ENCODE data around the gene EDN1.

EDN1 gene

GRCh38 chr6:12293931-12294807, 4.0 kb downstream of the EDN1 start:
- H3K27me3 ChIP-seq (replicated peaks in 2 of 5; ENCODE audit: control insufficient read depth in 4 of 5, insufficient read depth in 5 of 5, low read length in 4 of 5) = peaks cover 0 to 7% (median 4%) of the 10 kb centered on the region in 5 experiments
- CTCF ChIA-PET = interaction anchor here (1.2 kb wide), 1 partner anchor 93 kb away, joined by 3 read pairs; no protein-coding TSS in a partner anchor
- WGBS (ENCODE audit: insufficient coverage) = 93% methylated on average over 7 of the region's 7 CpGs
- H3K4me3 ChIP-seq (ENCODE audit: control insufficient read depth in 1 of 7, extremely low read depth in 1 of 7, insufficient read depth in 4 of 7, low read depth in 2 of 7, low read length in 6 of 7) = no peak overlapping the region
- H3K4me1 ChIP-seq (ENCODE audit: control extremely low read depth in 1 of 4, control insufficient read depth in 4 of 4, insufficient read depth in 4 of 4, low read length in 3 of 4) = peaks cover 8 to 29% (median 12%) of the 10 kb centered on the region in 4 experiments
- no peaks in the 10 kb centered on the region for H3K36me3 ChIP-seq (ENCODE audit: control insufficient read depth in 4 of 4, insufficient read depth in 4 of 4, low read length in 3 of 4)
- no peak overlapping the region for H3K27ac ChIP-seq (ENCODE audit: insufficient read depth in 1 of 2, low read depth in 1 of 2, low read length in 2 of 2, poor library complexity in 1 of 2, severe bottlenecking in 2 of 2)
- DNase-seq = no peak
- POLR2A ChIA-PET = no interaction called here
- no peaks in the 10 kb centered on the region for H3K9me3 ChIP-seq (ENCODE audit: control extremely low read depth in 1 of 5, control insufficient read depth in 4 of 5, insufficient read depth in 2 of 5, low read depth in 1 of 5, low read length in 4 of 5)

GRCh38 chr6:12294851-12295536, 4.8 kb downstream of the EDN1 start:
- POLR2A ChIA-PET = no interaction called here
- 100% methylated on average over 2 of the region's 3 CpGs for WGBS (ENCODE audit: insufficient coverage)

GRCh38 chr6:12295558-12296254, 5.5 kb downstream of the EDN1 start:
- no peak overlapping the region for H3K4me3 ChIP-seq (ENCODE audit: control insufficient read depth in 1 of 7, extremely low read depth in 1 of 7, insufficient read depth in 4 of 7, low read depth in 2 of 7, low read length in 6 of 7)
- ChIA-PET CTCF (no interaction called here), POLR2A (no interaction called here)
- H3K36me3 ChIP-seq (ENCODE audit: control insufficient read depth in 4 of 4, insufficient read depth in 4 of 4, low read length in 3 of 4) = no peaks in the 10 kb centered on the region
- no peak for DNase-seq
- H3K27ac ChIP-seq (ENCODE audit: insufficient read depth in 1 of 2, low read depth in 1 of 2, low read length in 2 of 2, poor library complexity in 1 of 2, severe bottlenecking in 2 of 2) = no peak overlapping the region
- H3K9me3 ChIP-seq (ENCODE audit: control extremely low read depth in 1 of 5, control insufficient read depth in 4 of 5, insufficient read depth in 2 of 5, low read depth in 1 of 5, low read length in 4 of 5) = no peaks in the 10 kb centered on the region
- 97% methylated on average over 11 of the region's 14 CpGs for WGBS (ENCODE audit: insufficient coverage)
- H3K4me1 ChIP-seq (ENCODE audit: control extremely low read depth in 1 of 4, control insufficient read depth in 4 of 4, insufficient read depth in 4 of 4, low read length in 3 of 4) = peaks cover 0 to 19% (median 1%) of the 10 kb centered on the region in 4 experiments
- peaks cover 0 to 7% (median 4%) of the 10 kb centered on the region in 5 experiments for H3K27me3 ChIP-seq (replicated peaks in 2 of 5; ENCODE audit: control insufficient read depth in 4 of 5, insufficient read depth in 5 of 5, low read length in 4 of 5)

More at GRCh38 chr6:12294851-12295536, 4.8 kb downstream of the EDN1 start:
- no peak overlapping the region for H3K27ac ChIP-seq (ENCODE audit: insufficient read depth in 1 of 2, low read depth in 1 of 2, low read length in 2 of 2, poor library complexity in 1 of 2, severe bottlenecking in 2 of 2)
- H3K4me1 ChIP-seq (ENCODE audit: control extremely low read depth in 1 of 4, control insufficient read depth in 4 of 4, insufficient read depth in 4 of 4, low read length in 3 of 4) = peaks cover 4 to 23% (median 7%) of the 10 kb centered on the region in 4 experiments
- no peak for DNase-seq
- peaks cover 0 to 7% (median 4%) of the 10 kb centered on the region in 5 experiments for H3K27me3 ChIP-seq (replicated peaks in 2 of 5; ENCODE audit: control insufficient read depth in 4 of 5, insufficient read depth in 5 of 5, low read length in 4 of 5)
- H3K9me3 ChIP-seq (ENCODE audit: control extremely low read depth in 1 of 5, control insufficient read depth in 4 of 5, insufficient read depth in 2 of 5, low read depth in 1 of 5, low read length in 4 of 5) = no peaks in the 10 kb centered on the region
- H3K4me3 ChIP-seq (ENCODE audit: control insufficient read depth in 1 of 7, extremely low read depth in 1 of 7, insufficient read depth in 4 of 7, low read depth in 2 of 7, low read length in 6 of 7) = no peak overlapping the region
- CTCF ChIA-PET = interaction anchor here (1.2 kb wide), 1 partner anchor 94 kb away, joined by 3 read pairs; no protein-coding TSS in a partner anchor
- no peaks in the 10 kb centered on the region for H3K36me3 ChIP-seq (ENCODE audit: control insufficient read depth in 4 of 4, insufficient read depth in 4 of 4, low read length in 3 of 4)

GRCh38 chr6:12296255-12296573, 6.1 kb downstream of the EDN1 start:
- H3K27ac ChIP-seq (ENCODE audit: insufficient read depth in 1 of 2, low read depth in 1 of 2, low read length in 2 of 2, poor library complexity in 1 of 2, severe bottlenecking in 2 of 2) = no peak overlapping the region
- CTCF ChIA-PET = no interaction called here
- H3K9me3 ChIP-seq (ENCODE audit: control extremely low read depth in 1 of 5, control insufficient read depth in 4 of 5, insufficient read depth in 2 of 5, low read depth in 1 of 5, low read length in 4 of 5) = no peaks in the 10 kb centered on the region
- POLR2A ChIA-PET = no interaction called here
- peaks cover 0 to 7% (median 4%) of the 10 kb centered on the region in 5 experiments for H3K27me3 ChIP-seq (replicated peaks in 2 of 5; ENCODE audit: control insufficient read depth in 4 of 5, insufficient read depth in 5 of 5, low read length in 4 of 5)
- WGBS (ENCODE audit: insufficient coverage) = 100% methylated on average over 3 of the region's 5 CpGs
- no peak for DNase-seq
- H3K36me3 ChIP-seq (ENCODE audit: control insufficient read depth in 4 of 4, insufficient read depth in 4 of 4, low read length in 3 of 4) = no peaks in the 10 kb centered on the region
- H3K4me3 ChIP-seq (ENCODE audit: control insufficient read depth in 1 of 7, extremely low read depth in 1 of 7, insufficient read depth in 4 of 7, low read depth in 2 of 7, low read length in 6 of 7) = no peak overlapping the region
- H3K4me1 ChIP-seq (ENCODE audit: control extremely low read depth in 1 of 4, control insufficient read depth in 4 of 4, insufficient read depth in 4 of 4, low read length in 3 of 4) = peaks cover 0 to 13% (median 0%) of the 10 kb centered on the region in 4 experiments

- Histone ChIP-seq H3K4me1 (ENCODE audit: control extremely low read depth in 1 of 4, control insufficient read depth in 4 of 4, insufficient read depth in 4 of 4, low read length in 3 of 4) (peaks cover 0 to 11% (median 0%) of the 10 kb centered on the region in 4 experiments), H3K27me3 (replicated peaks in 2 of 5; ENCODE audit: control insufficient read depth in 4 of 5, insufficient read depth in 5 of 5, low read length in 4 of 5) (peaks cover 0 to 5% (median 2%) of the 10 kb centered on the region in 5 experiments), H3K27ac (ENCODE audit: insufficient read depth in 1 of 2, low read depth in 1 of 2, low read length in 2 of 2, poor library complexity in 1 of 2, severe bottlenecking in 2 of 2) (no peak overlapping the region), H3K36me3 (ENCODE audit: control insufficient read depth in 4 of 4, insufficient read depth in 4 of 4, low read length in 3 of 4) (no peaks in the 10 kb centered on the region), H3K9me3 (ENCODE audit: control extremely low read depth in 1 of 5, control insufficient read depth in 4 of 5, insufficient read depth in 2 of 5, low read depth in 1 of 5, low read length in 4 of 5) (no peaks in the 10 kb centered on the region), H3K4me3 (ENCODE audit: control insufficient read depth in 1 of 7, extremely low read depth in 1 of 7, insufficient read depth in 4 of 7, low read depth in 2 of 7, low read length in 6 of 7) (no peak overlapping the region)
- WGBS (ENCODE audit: insufficient coverage) = no CpG with 5 or more reads among the region's 3 CpGs
- ChIA-PET POLR2A (no interaction called here), CTCF (no interaction called here)
- no peak for DNase-seq
Measured at GRCh38 chr6:12296604-12297003, 6.4 kb downstream of the EDN1 start.

GRCh38 chr6:12297363-12298016, 7.3 kb downstream of the EDN1 start:
- ChIA-PET CTCF (interaction anchor here (1.0 kb wide), 2 partner anchors 8 to 307 kb away, joined by 3 read pairs; partner anchors contain the start of gene EDN1), POLR2A (no interaction called here)
- 100% methylated on average over 3 of the region's 3 CpGs for WGBS (ENCODE audit: insufficient coverage)
- Histone ChIP-seq H3K9me3 (ENCODE audit: control extremely low read depth in 1 of 5, control insufficient read depth in 4 of 5, insufficient read depth in 2 of 5, low read depth in 1 of 5, low read length in 4 of 5) (no peaks in the 10 kb centered on the region), H3K36me3 (ENCODE audit: control insufficient read depth in 4 of 4, insufficient read depth in 4 of 4, low read length in 3 of 4) (no peaks in the 10 kb centered on the region), H3K27ac (ENCODE audit: insufficient read depth in 1 of 2, low read depth in 1 of 2, low read length in 2 of 2, poor library complexity in 1 of 2, severe bottlenecking in 2 of 2) (no peak overlapping the region), H3K27me3 (replicated peaks in 2 of 5; ENCODE audit: control insufficient read depth in 4 of 5, insufficient read depth in 5 of 5, low read length in 4 of 5) (peaks cover 0 to 1% (median 0%) of the 10 kb centered on the region in 5 experiments), H3K4me1 (ENCODE audit: control extremely low read depth in 1 of 4, control insufficient read depth in 4 of 4, insufficient read depth in 4 of 4, low read length in 3 of 4) (peaks cover 0 to 6% (median 0%) of the 10 kb centered on the region in 4 experiments), H3K4me3 (ENCODE audit: control insufficient read depth in 1 of 7, extremely low read depth in 1 of 7, insufficient read depth in 4 of 7, low read depth in 2 of 7, low read length in 6 of 7) (no peak overlapping the region)
- no peak for DNase-seq

Data from common myeloid progenitor, CD34-positive (primary cell).